K562 (cell line): ENCODE results near the gene TCF12. TPM values are rescaled to one million over a fixed set of nuclear protein-coding genes. Genes with fewer than 3 reads are reported as not detected.

Source experiments
- EP300 ChIP-seq: IDR thresholded peaks from 2 replicates; pipeline ENCODE4 v1.6.1; 2012; ENCODE audit warnings: low read length, improper control_type of control experiment
- GATA2 ChIP-seq: sonication (generic); formaldehyde crosslinking; IDR thresholded peaks from 2 replicates; pipeline ENCODE4 v1.4.0; 2020; ENCODE audit warnings: mild to moderate bottlenecking, missing genetic modification reagents
- GATAD2B ChIP-seq: fragments of 450-650 bp; IDR thresholded peaks from 2 replicates; pipeline ENCODE4 v1.6.1; 2017; ENCODE audit warnings: mild to moderate bottlenecking, borderline replicate concordance
- NFIX ChIP-seq: fragments of 250-450 bp; sonication (Bioruptor Pico); IDR thresholded peaks from 2 replicates; pipeline ENCODE4 v1.4.0; 2020; ENCODE audit warnings: low read depth, mild to moderate bottlenecking, moderate library complexity
- SMARCA4 ChIP-seq: fragments of 450-650 bp; IDR thresholded peaks from 2 replicates; pipeline ENCODE4 v1.6.1; 2016
- SMARCE1 ChIP-seq: fragments of 450-650 bp; IDR thresholded peaks from 2 replicates; pipeline ENCODE4 v1.7.1; 2016; ENCODE audit warnings: mild to moderate bottlenecking
- SOX6 ChIP-seq: fragments of 450-650 bp; IDR thresholded peaks from 2 replicates; pipeline ENCODE4 v1.6.1; 2014; ENCODE audit warnings: mild to moderate bottlenecking
- TAL1 ChIP-seq: fragments of 450-650 bp; IDR thresholded peaks from 2 replicates; pipeline ENCODE4 v1.6.1; 2016; ENCODE audit warnings: mild to moderate bottlenecking
- TCFL5 ChIP-seq: fragments of 250-450 bp; sonication (Bioruptor Pico); conservative IDR thresholded peaks from 2 replicates; pipeline ENCODE4 v1.6.1; 2021; ENCODE audit warnings: mild to moderate bottlenecking, moderate library complexity, matching md5 sums
- ZNF217 ChIP-seq: sonication (generic); formaldehyde crosslinking; IDR thresholded peaks from 2 replicates; pipeline ENCODE4 v1.8.0; 2022; ENCODE audit warnings: mild to moderate bottlenecking, missing genetic modification reagents
- polyA plus RNA-seq, 8 experiments: library from polyadenylated mRNA; depleted of rRNA in 4 of 8; stranded (reverse) in 5 of 8; unstranded in 3 of 8; fragments of >200 nt; fragmentation: Nextera tagmentation in 2 of 8; fragmentation: Illumina TruSeq in 1 of 8; extraction: Ambion mirVana in 2 of 8; extraction: Trizol in 1 of 8; gene quantifications; 2 replicates each; pipeline versions ENCODE4 v1.2.1 to v1.2.3, GENCODE V29; 2011 to 2014; ENCODE audit warnings: inconsistent platforms in 1 of 8, missing spikeins in 1 of 8
- total RNA-seq, 7 experiments: library from RNA; depleted of rRNA in 6 of 7; stranded (reverse); fragments of >200 nt in 6 of 7; fragmentation: Illumina TruSeq in 2 of 7; extraction: Trizol in 2 of 7; gene quantifications; 2 replicates each; pipeline versions ENCODE4 v1.2.1 to v1.2.3, GENCODE V29; 2011 to 2021; ENCODE audit warnings: low replicate concordance in 1 of 7
- TF ChIP-seq, protein P1 (sequence below): sonication (generic); formaldehyde crosslinking; IDR thresholded peaks from 2 replicates; pipeline ENCODE4 v1.8.0; 2022; ENCODE audit warnings: missing genetic modification reagents, mild to moderate bottlenecking, borderline replicate concordance
- TF ChIP-seq, protein P2 (sequence below): fragments of 250-450 bp; sonication (Bioruptor Pico); IDR thresholded peaks from 2 replicates; pipeline ENCODE4 v1.9.0; 2021; ENCODE audit warnings: mild to moderate bottlenecking

The TCF12 gene
- total and polyA plus RNA-seq, 9 of the 15 experiments (the other 6 are each of a cell fraction or from before 2014, with no cell fraction given): 10.5 to 132 (median 52.9) TPM

GRCh38 chr15:57143511-57144078 is 225.2 kb downstream of the TCF12 start (continued):
- TF ChIP-seq, protein P1, sequence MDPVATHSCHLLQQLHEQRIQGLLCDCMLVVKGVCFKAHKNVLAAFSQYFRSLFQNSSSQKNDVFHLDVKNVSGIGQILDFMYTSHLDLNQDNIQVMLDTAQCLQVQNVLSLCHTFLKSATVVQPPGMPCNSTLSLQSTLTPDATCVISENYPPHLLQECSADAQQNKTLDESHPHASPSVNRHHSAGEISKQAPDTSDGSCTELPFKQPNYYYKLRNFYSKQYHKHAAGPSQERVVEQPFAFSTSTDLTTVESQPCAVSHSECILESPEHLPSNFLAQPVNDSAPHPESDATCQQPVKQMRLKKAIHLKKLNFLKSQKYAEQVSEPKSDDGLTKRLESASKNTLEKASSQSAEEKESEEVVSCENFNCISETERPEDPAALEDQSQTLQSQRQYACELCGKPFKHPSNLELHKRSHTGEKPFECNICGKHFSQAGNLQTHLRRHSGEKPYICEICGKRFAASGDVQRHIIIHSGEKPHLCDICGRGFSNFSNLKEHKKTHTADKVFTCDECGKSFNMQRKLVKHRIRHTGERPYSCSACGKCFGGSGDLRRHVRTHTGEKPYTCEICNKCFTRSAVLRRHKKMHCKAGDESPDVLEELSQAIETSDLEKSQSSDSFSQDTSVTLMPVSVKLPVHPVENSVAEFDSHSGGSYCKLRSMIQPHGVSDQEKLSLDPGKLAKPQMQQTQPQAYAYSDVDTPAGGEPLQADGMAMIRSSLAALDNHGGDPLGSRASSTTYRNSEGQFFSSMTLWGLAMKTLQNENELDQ (CRISPR knock-in tag): no peak
- TF ChIP-seq TAL1 (peak; percentile 53; the same call in 1 of the 2 replicates), ZNF217 (CRISPR knock-in tag) (no peak), TCFL5 (CRISPR knock-in tag) (no peak), SMARCA4 (peak; percentile 57), GATAD2B (no peak), NFIX (no peak), GATA2 (CRISPR knock-in tag) (peak; percentile 40; the same call in 1 of the 2 replicates), SOX6 (peak; percentile 44), EP300 (peak; percentile 29; the same call in 1 of the 2 replicates), SMARCE1 (0 out of 2 replicates have a peak, but pooled peaks have one; percentile 27)
- TF ChIP-seq, protein P2, sequence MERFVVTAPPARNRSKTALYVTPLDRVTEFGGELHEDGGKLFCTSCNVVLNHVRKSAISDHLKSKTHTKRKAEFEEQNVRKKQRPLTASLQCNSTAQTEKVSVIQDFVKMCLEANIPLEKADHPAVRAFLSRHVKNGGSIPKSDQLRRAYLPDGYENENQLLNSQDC (CRISPR knock-in tag): no peak
